DOHH2 (cell line): ENCODE results near the gene ARHGEF4.

Source experiments
- H3F3A ChIP-seq: fragments of 200-600 bp; sonication (generic), shearing (Covaris generic); 2 replicates; pipeline ENCODE4 v1.6.0; 2016; ENCODE audit warnings: antibody characterized with exemption, mild to moderate bottlenecking; ENCODE audit not compliant: control insufficient read depth, insufficient read depth
- H3K27ac ChIP-seq: fragments of 200-600 bp; sonication (generic); 2 replicates; pipeline ENCODE4 v1.5.1; 2014; ENCODE audit warnings: low read depth, mild to moderate bottlenecking, low read length, moderate library complexity
- H3K27me3 ChIP-seq: fragments of 200-600 bp; sonication (generic); 2 replicates; pipeline ENCODE4 v1.6.1; 2014; ENCODE audit warnings: mild to moderate bottlenecking, low read length, mixed read lengths; ENCODE audit not compliant: control insufficient read depth
- H3K36me3 ChIP-seq: fragments of 200-600 bp; sonication (generic); 2 replicates; pipeline ENCODE4 v1.6.1; 2014; ENCODE audit warnings: mild to moderate bottlenecking, low read length, moderate library complexity, mixed read lengths; ENCODE audit not compliant: control insufficient read depth
- H3K4me1 ChIP-seq: fragments of 200-600 bp; sonication (generic); 2 replicates; pipeline ENCODE4 v1.6.1; 2014; ENCODE audit warnings: mild to moderate bottlenecking, low read length, mixed read lengths; ENCODE audit not compliant: control insufficient read depth
- H3K4me2 ChIP-seq: fragments of 200-600 bp; sonication (generic); 2 replicates; pipeline ENCODE4 v1.6.0; 2014; ENCODE audit warnings: mild to moderate bottlenecking, low read length, moderate library complexity
- H3K4me3 ChIP-seq: fragments of 200-600 bp; sonication (generic); 2 replicates; pipeline ENCODE4 v1.5.1; 2014; ENCODE audit warnings: mild to moderate bottlenecking, low read length, mixed read lengths
- H3K79me2 ChIP-seq: fragments of 200-600 bp; sonication (generic); 2 replicates; pipeline ENCODE4 v1.6.1; 2014; ENCODE audit warnings: mild to moderate bottlenecking, low read length, mixed read lengths; ENCODE audit not compliant: control insufficient read depth
- H3K9me2 ChIP-seq: fragments of 200-600 bp; sonication (generic); replicated peaks from 2 replicates; pipeline ENCODE4 v1.6.1; 2014; ENCODE audit warnings: mild to moderate bottlenecking, low read length, mixed read lengths; ENCODE audit not compliant: control insufficient read depth
- H3K9me3 ChIP-seq: fragments of 200-600 bp; sonication (generic); 2 replicates; pipeline ENCODE4 v1.6.1; 2014; ENCODE audit warnings: antibody characterized with exemption, low read length, mixed read lengths; ENCODE audit not compliant: control insufficient read depth, insufficient read depth
- H4K20me1 ChIP-seq: fragments of 200-600 bp; sonication (generic); 2 replicates; pipeline ENCODE4 v1.6.0; 2014; ENCODE audit warnings: low read depth, mild to moderate bottlenecking, antibody characterized with exemption, low read length, moderate library complexity; ENCODE audit not compliant: control insufficient read depth, insufficient read depth
- EZH2phosphoT487 ChIP-seq: fragments of 200-600 bp; sonication (generic); IDR thresholded peaks from 2 replicates; pipeline ENCODE4 v1.6.1; 2017; ENCODE audit warnings: borderline replicate concordance, mild to moderate bottlenecking, antibody characterized with exemption, low read length, moderate library complexity, mixed read lengths
- TF ChIP-seq, protein P1 (sequence below): fragments of 200-600 bp; sonication (generic); IDR thresholded peaks from one replicate; pipeline ENCODE4 v1.5.1; 2014; ENCODE audit warnings: antibody characterized with exemption, mild to moderate bottlenecking, low read depth, low read length; ENCODE audit not compliant: poor library complexity, severe bottlenecking

Gene ARHGEF4

DNA sequence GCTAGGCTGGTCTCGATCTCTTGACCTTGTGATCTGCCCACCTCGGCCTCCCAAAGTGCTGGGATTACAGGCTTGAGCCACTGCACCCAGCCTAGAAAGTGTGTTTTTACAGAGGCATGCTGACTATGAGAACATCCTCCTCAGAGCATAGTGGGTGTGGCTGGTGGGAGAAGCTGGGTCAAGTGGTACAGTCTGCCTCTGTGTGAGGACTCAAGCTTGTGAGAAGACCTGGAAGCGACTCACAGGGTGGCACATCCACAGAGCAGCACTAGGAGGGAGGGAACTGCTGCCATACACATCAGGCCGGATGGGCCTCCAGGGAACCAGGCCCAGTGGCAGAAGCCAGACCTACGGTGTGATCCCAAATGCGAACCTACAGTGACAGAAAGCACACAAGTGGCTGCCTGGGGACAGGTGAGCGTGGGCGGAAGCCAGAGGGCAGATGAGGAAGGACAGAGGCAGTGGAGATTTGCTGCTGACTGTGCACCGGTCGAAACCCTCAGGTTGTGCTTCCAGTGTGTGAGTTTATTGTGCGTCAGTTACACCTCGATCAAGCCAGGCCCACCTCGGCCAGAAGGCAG, 8.9 kb downstream of the ARHGEF4 start:
- Histone ChIP-seq H3K79me2 (no peaks in the 10 kb centered on the region), H4K20me1 (no peaks in the 10 kb centered on the region), H3K4me2 (no peak overlapping the region), H3K4me1 (no peaks in the 10 kb centered on the region), H3F3A (no peaks in the 10 kb centered on the region), H3K4me3 (no peak overlapping the region), H3K27me3 (no peaks in the 10 kb centered on the region), H3K27ac (no peak overlapping the region), H3K9me2 (no peaks in the 10 kb centered on the region), H3K36me3 (no peaks in the 10 kb centered on the region), H3K9me3 (no peaks in the 10 kb centered on the region)
- TF ChIP-seq, protein P1, sequence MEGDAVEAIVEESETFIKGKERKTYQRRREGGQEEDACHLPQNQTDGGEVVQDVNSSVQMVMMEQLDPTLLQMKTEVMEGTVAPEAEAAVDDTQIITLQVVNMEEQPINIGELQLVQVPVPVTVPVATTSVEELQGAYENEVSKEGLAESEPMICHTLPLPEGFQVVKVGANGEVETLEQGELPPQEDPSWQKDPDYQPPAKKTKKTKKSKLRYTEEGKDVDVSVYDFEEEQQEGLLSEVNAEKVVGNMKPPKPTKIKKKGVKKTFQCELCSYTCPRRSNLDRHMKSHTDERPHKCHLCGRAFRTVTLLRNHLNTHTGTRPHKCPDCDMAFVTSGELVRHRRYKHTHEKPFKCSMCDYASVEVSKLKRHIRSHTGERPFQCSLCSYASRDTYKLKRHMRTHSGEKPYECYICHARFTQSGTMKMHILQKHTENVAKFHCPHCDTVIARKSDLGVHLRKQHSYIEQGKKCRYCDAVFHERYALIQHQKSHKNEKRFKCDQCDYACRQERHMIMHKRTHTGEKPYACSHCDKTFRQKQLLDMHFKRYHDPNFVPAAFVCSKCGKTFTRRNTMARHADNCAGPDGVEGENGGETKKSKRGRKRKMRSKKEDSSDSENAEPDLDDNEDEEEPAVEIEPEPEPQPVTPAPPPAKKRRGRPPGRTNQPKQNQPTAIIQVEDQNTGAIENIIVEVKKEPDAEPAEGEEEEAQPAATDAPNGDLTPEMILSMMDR: no peak
- no peak for TF ChIP-seq EZH2phosphoT487

- Histone ChIP-seq H3K9me2 (no peaks in the 10 kb centered on the region), H3K27ac (no peak overlapping the region), H3K79me2 (no peaks in the 10 kb centered on the region), H3K27me3 (no peaks in the 10 kb centered on the region), H3F3A (no peaks in the 10 kb centered on the region), H3K36me3 (no peaks in the 10 kb centered on the region), H3K4me1 (no peaks in the 10 kb centered on the region), H3K4me3 (no peak overlapping the region), H3K9me3 (no peaks in the 10 kb centered on the region), H3K4me2 (no peak overlapping the region), H4K20me1 (no peaks in the 10 kb centered on the region)
- TF ChIP-seq, protein P1: no peak
- no peak for TF ChIP-seq EZH2phosphoT487
These were observed 9.5 kb downstream of the ARHGEF4 start for GRCh38 chr2:130846233-130846632.

DNA sequence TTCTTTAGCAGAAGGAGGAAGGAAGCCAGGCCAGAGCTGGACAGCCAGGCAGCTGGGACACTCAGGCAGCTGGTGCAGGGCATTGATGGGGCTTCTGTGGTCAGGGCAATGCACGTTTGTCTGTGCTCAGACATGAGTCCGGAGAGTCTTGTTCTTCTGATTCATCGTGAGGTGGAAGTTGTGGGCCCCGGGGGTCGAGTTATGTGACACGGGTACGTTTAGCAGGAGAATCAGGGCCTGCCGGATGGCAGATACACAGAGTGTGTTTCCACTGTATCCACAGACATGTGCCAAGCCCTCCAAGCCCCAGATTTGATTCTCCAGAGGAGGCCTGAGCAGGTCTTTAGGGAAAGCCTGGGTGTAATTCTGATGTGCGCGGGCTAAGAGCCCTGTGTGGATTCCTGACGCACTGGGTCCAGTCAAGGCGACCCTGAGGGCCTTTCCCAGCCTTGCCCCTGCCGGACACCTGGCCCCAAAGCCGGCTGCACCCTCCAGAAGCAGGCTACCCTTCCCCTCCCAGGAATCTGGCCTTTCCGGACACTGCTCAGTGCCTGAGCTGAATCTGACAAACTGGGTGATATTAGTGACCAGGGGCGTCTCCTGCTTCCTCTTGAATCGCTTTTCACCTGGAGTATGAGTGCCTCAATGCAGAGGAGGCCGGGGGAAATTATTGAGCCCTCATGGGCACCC, 10.1 kb downstream of the ARHGEF4 start:
- Histone ChIP-seq H4K20me1 (no peaks in the 10 kb centered on the region), H3K4me3 (no peak overlapping the region), H3K4me2 (no peak overlapping the region), H3K9me2 (no peaks in the 10 kb centered on the region), H3K36me3 (no peaks in the 10 kb centered on the region), H3K9me3 (no peaks in the 10 kb centered on the region), H3F3A (no peaks in the 10 kb centered on the region), H3K79me2 (no peaks in the 10 kb centered on the region), H3K27ac (no peak overlapping the region), H3K27me3 (no peaks in the 10 kb centered on the region), H3K4me1 (no peaks in the 10 kb centered on the region)
- no peak for TF ChIP-seq EZH2phosphoT487
- TF ChIP-seq, protein P1: no peak
